Measurements from ENCODE around the gene MUC4.

DNA sequence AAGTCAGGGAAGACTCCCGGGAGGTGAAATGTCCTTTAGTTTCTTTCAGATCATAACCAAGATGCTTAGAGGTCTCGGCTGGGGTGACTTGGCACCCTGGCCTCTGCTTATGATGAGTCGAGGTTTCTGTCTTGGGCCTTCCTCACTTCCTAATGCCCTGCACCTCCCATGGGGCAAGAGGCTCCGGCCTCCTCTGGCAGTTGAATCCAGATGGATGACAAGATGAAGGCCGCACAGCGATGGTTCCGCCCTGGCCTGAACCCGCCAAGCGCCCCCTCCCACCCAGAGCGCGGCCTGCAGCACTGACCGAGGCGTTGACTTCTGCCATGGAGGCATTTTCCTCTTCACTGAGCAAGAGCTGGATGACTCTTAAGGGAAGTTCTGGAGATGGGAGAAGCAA lies 59.7 kb downstream of the MUC4 start:
- TF ChIP-seq, protein P1, sequence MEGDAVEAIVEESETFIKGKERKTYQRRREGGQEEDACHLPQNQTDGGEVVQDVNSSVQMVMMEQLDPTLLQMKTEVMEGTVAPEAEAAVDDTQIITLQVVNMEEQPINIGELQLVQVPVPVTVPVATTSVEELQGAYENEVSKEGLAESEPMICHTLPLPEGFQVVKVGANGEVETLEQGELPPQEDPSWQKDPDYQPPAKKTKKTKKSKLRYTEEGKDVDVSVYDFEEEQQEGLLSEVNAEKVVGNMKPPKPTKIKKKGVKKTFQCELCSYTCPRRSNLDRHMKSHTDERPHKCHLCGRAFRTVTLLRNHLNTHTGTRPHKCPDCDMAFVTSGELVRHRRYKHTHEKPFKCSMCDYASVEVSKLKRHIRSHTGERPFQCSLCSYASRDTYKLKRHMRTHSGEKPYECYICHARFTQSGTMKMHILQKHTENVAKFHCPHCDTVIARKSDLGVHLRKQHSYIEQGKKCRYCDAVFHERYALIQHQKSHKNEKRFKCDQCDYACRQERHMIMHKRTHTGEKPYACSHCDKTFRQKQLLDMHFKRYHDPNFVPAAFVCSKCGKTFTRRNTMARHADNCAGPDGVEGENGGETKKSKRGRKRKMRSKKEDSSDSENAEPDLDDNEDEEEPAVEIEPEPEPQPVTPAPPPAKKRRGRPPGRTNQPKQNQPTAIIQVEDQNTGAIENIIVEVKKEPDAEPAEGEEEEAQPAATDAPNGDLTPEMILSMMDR (IDR thresholded peaks at IDR 0.05): no peak
- TF ChIP-seq POLR2AphosphoS5 (IDR thresholded peaks at IDR 0.05): no peak
- TF ChIP-seq POLR2A (IDR thresholded peaks at IDR 0.05): no peak

All from prostate gland (tissue), 2 donors.